GM21528 (cell line): ENCODE results near the gene PLAC1.

Experiments
- ATAC-seq: cut with Tn5 transposase; IDR thresholded peaks from one replicate; pipeline ENCODE4 v1.9.1; 2021; ENCODE audit warnings: mild to moderate bottlenecking, moderate library complexity; ENCODE audit not compliant: unreplicated experiment, low FRiP score

Gene PLAC1

DNA sequence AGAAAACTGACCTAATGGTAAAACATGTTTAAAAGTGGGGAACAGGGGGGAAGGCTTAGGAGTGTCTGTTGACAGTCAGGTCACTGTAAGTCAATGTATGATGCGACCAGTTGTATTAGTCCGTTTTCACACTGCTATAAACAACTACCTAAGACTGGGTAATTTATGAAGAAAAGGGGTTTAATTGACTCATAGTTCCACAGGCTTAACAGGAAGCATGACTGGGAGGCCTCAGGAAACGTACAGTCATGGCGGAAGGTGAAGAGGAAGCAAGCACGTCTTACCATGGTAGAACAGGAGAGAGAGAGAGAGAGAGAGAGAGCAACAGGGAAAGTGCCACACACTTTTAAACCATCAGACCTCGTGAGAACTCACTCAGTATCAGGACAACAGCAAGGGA is 13.0 kb upstream of the PLAC1 start:
- no peak for ATAC-seq

DNA sequence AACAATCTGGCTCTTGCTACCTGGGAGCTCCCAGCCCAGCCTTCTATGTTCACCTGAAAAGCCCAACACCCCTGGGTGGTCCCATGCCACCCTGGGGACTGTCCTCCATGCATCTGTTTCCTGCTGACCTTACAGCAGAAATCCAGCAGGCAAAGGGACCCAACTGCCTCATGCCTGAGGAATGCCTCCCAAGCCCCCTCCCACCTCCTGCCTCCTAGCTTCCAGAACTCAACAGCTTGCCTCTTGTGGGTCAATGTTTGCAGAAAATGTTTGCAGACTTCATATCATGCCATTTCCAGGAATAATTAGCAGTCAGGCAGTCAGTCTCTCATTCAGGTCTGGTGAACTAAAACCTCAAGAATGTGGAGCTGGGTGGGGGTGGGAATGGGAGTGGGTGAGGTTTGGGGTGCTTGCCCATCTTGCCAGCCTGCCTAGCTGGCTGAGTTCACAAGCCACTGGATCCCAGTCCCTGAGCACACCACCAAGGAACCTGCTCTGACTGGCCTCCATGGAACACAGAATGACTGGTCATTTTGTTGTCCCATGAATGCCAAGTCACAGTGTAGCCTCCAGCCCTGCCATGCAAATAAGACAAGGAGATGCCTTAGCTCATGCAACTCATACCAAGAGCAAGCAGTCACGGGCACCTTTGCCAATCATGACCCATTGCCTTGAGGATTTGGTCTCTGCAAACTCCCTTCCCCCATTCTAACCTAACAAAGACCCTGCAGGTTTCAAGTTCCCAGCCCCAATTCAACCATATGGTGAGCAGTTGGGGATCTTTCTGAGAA is 12.1 kb upstream of the PLAC1 start:
- no peak for ATAC-seq

- no peak for ATAC-seq
These were observed 11.3 kb upstream of the PLAC1 start for GRCh38 chrX:134669378-134670098.

GRCh38 chrX:134664202-134664601 is 5.9 kb upstream of the PLAC1 start:
- no peak for ATAC-seq

DNA sequence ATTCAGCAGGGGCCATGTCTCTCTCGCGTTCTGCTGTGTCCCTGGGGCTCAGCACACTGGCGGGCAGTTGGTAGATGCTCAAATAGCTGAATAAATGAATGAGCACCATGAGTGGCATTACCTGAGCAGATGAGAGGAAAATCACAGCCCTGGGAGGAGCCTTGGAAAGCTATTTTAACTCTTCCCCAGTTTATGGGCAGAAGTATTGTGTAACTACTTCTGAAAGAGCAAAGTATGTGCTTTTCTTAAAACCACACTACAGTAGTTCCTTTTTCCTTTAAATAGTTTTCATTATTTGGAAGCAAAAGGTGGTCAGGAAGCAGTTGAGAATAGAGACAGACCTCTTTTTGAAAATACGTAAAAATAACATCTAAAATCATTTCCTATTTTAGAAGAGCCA is 3.0 kb upstream of the PLAC1 start:
- no peak for ATAC-seq

DNA sequence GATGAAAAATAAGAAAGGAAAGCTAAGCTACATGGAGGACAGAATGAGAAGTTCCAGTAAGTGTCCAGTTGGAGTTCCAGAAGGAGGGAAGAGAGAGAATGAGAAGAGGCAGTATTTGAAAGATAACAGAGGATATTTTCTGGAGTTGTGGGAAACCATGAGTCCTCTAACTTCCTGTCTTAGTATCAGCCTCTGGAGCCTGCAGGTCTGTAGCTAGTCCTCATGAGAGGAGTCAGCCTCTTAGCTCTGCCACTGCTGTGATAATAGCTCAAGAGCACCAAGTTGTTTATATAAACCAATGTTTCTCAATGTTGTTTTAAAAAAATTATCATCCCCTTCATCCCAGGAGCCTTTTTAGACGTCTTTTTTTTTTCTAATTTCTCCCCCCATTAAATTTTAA is 2.4 kb upstream of the PLAC1 start:
- ATAC-seq = no peak

DNA sequence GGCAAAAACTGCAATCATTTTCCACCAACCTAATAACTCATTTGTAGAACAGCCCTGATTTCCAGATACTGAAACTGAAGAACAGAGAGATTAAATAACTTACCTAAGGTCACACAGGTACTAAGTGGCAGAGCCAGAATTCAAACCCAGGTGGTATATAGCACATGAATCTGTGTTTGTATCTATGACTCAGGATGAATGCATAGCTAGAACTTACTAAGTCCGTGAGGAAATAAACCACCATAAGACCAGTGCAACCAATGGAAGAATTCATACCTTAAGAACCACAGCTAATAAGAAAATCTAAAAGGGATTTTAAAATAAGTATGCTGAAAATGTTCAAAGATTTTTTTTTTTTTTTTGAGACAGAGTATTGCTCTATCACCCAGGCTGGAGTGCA is 1.5 kb upstream of the PLAC1 start:
- no peak for ATAC-seq

DNA sequence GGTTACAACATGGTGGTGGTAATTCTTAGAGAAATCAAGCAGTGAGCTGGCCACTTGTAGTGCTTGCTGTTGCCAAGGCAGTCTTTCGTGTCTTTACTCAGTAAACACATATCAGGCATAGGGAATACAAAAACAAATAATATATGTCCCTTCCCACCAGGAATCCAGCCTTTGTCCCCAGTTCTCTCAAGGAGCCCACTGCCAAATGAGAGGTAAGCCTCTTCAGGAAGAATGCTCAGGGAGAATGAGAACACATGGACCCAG is 421 bp upstream of the PLAC1 start:
- ATAC-seq = no peak

GRCh38 chrX:134654398-134655012 is 3.8 kb downstream of the PLAC1 start:
- ATAC-seq = no peak

DNA sequence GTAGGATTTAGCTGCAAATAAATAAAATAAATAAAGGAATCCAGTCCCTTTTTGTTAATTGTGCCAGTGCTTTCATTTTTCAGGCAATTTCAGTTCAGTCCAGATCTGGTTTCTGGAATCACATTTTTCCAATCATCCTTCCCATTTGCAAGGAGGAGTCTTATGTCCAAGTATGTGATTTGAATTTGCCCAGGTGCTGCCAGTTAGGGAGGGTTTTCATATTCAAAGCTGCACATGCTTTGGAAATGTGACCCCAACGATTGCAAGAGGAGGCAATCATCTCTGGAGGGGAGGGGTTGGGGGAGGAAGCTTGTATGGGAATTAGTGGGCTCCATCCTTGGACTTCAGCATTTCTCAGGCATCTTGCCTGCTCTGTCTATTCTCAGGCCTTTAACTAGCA is 4.4 kb downstream of the PLAC1 start:
- no peak for ATAC-seq

- no peak for ATAC-seq
These were observed 7.6 kb downstream of the PLAC1 start for GRCh38 chrX:134650701-134651100.

DNA sequence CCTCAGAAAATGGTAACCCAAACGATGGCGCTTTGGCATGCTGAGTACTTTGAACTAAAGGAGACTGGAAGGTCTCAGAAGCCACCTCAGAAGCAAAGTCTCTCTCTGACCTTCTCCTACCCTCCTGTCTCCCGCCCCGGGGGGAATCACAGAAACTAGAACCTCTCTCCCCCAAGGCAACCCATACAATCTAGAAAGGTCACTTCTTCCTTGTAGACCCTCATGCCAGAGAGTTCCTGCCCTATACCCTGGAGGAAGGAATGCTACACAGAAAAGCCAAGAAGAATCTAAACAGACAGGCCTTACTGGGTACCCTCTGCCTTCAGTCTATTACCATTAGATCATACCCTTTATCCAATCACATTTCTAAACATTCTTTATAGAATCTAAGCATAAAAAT is 8.5 kb downstream of the PLAC1 start:
- no peak for ATAC-seq

DNA sequence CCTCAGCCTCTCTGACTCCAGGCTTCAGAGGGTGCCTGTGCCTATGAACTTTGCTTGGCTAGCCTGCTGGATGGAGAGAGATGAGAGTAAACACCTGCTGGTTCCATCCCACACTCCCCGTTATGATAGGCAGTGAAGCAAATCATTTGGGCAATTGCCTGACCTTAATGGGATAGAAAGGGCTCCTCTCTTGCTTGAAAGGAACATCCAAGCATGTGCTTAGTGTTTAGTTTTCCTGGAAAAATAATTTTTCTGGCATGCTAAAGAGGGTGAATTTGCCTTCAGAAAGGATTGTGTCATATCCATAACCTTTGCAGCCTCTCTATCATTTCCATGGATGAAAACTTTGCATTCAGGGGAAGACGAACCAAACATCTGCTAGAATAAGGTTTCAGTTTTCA is 10.8 kb downstream of the PLAC1 start:
- no peak for ATAC-seq

GRCh38 chrX:134646691-134647090 is 11.6 kb downstream of the PLAC1 start:
- no peak for ATAC-seq

DNA sequence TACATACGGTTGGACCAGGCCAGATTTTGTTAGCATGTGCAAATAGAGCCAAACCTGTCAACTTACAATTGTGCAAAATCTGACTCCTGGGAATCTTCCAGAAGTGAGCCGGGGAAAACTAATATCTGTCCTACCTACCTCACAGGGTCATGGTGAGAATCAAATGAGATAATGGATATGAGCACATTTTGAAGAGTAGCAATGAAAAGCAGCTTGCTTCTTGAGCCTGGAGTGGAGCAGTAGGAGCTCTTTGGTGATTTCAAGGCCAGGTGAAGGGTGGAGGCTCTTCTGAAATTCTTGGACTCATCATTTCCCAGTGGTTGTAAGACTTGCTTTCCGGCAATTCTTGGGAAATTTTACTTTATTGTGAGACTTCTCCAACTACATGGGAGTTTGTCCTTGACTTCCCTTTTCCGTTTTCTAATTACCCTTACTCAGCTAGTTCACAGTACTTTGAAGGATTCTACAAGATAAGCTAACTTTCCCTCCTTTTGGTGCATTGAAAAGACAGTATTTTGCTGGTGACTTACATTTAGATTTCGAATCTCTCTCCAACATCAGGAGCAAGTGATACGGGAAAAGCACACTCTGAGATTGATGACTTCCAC is 12.2 kb downstream of the PLAC1 start:
- no peak for ATAC-seq

DNA sequence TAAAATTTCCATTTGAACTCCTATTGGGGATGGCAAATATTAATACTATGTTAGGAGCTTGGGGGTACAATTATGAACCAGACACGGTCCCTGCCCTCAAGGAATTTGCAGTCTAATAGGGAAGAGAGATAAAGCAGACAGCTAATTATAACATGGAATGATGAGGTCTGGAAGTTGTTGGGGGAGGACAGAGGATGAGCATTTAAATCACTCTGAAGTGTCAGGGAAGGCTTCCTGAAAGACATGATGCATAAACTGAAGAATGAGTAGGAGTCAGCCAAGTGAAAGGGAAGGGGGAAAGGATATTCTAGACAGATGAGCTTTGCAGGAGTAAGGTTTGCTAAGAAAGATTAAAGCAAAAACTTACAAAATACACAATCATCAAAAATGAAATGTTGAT is 15.9 kb downstream of the PLAC1 start:
- ATAC-seq = no peak

GRCh38 chrX:134641346-134641745 is 16.9 kb downstream of the PLAC1 start:
- no peak for ATAC-seq

- ATAC-seq = no peak
These were observed 17.4 kb downstream of the PLAC1 start for GRCh38 chrX:134640914-134641313.

DNA sequence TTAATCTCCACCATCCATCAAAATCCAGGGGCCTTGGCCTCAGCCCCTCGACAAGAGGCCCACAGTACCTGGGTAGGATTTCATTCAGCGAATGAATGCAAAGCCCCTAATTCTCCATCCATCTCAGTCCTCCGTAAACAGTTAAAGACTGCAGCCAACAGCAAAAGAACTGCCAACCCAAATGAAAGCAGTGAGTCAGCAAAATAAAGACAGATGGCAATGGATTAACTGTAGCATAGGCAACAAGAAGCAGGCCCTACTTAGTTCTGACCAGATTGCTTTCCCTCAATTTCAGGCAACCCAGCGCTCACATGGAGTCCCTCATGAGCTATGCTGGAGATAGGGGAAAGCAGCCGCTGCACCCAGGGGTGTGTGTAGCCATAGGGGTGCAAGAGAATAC is 21.4 kb downstream of the PLAC1 start:
- ATAC-seq = no peak

DNA sequence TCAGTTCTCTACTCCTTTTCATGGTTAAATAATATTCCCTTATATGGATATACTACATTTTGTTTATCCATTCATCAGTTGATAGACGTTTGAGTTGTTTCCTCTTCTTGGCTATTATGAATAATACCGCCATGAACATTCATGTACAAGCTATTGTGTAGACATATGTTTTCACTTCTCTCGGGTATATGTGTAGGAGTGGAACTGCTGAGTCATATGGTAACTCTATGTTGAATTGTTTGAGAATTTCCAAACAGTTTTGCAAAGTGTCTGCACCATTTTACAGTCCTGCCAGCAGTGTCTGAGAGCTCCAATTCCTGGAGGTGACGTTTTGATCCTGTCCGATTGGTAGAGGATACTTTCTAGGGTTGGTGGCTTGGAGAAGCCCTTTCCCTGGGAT is 23.6 kb downstream of the PLAC1 start:
- ATAC-seq = no peak

- ATAC-seq = no peak
These were observed 24.4 kb downstream of the PLAC1 start for GRCh38 chrX:134633832-134634231.

DNA sequence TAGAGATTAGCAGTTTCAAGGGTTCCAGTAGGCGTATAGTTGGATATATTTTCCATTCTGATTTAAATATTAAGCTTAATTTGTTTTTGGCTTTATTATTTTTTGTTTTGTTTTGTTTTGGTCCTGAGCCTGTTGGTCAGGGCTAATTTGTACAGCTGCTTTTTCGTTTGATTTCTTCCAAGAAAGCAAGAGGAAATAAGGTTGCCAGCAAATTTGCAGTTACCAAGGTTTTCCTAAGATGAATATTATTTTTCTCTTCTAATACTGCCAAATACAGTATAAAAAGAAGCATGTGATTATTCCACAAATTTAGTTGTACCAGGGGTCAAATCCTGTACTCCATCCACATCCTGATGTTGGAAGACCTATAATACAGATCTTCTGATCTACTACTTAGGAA is 24.9 kb downstream of the PLAC1 start:
- ATAC-seq = no peak
